Parathyroid adenoma (tissue), 2 donors: ENCODE results near the gene TOR1AIP1.
"Not testable (repeated sequence)": the region's sequence is repeated elsewhere in the genome, so short reads cannot be mapped to it uniquely, and the experiment has no call there.

Experiments
- H2AFZ ChIP-seq: fragments of 300-600 bp; sonication (generic); one replicate; pipeline ENCODE4 v1.7.0; 2017; ENCODE audit warnings: antibody characterized with exemption, mild to moderate bottlenecking
- H3K27ac ChIP-seq: fragments of 300-600 bp; sonication (generic); one replicate; pipeline ENCODE4 v1.7.0; 2017
- H3K27me3 ChIP-seq: fragments of 300-600 bp; sonication (generic); one replicate; pipeline ENCODE4 v1.7.0; 2017; ENCODE audit warnings: low read length; ENCODE audit not compliant: control insufficient read depth, insufficient read depth
- H3K36me3 ChIP-seq: fragments of 300-600 bp; sonication (generic); one replicate; pipeline ENCODE4 v1.7.0; 2017; ENCODE audit warnings: low read length; ENCODE audit not compliant: control insufficient read depth, insufficient read depth
- H3K4me1 ChIP-seq: fragments of 300-600 bp; sonication (generic); one replicate; pipeline ENCODE4 v1.7.0; 2017; ENCODE audit warnings: control low read depth
- H3K4me2 ChIP-seq: fragments of 300-600 bp; sonication (generic); one replicate; pipeline ENCODE4 v1.7.0; 2017; ENCODE audit warnings: low read length
- H3K4me3 ChIP-seq: fragments of 300-600 bp; sonication (generic); one replicate; pipeline ENCODE4 v1.7.0; 2017; ENCODE audit warnings: low read depth, low read length
- H3K79me2 ChIP-seq: fragments of 300-600 bp; sonication (generic); one replicate; pipeline ENCODE4 v1.7.0; 2017; ENCODE audit warnings: control low read depth
- H3K9ac ChIP-seq: fragments of 300-600 bp; sonication (generic); one replicate; pipeline ENCODE4 v1.7.0; 2017; ENCODE audit warnings: mild to moderate bottlenecking
- H3K9me3 ChIP-seq: fragments of 300-600 bp; sonication (generic); one replicate; pipeline ENCODE4 v1.7.0; 2017; ENCODE audit warnings: low read length; ENCODE audit not compliant: control insufficient read depth
- TF ChIP-seq, protein P1 (sequence below): fragments of 300-600 bp; sonication (generic); IDR thresholded peaks from one replicate; pipeline ENCODE4 v1.7.0; 2017; ENCODE audit warnings: antibody characterized with exemption, mild to moderate bottlenecking
- donor health status: primary hyperparathyroidism.

Gene TOR1AIP1

DNA sequence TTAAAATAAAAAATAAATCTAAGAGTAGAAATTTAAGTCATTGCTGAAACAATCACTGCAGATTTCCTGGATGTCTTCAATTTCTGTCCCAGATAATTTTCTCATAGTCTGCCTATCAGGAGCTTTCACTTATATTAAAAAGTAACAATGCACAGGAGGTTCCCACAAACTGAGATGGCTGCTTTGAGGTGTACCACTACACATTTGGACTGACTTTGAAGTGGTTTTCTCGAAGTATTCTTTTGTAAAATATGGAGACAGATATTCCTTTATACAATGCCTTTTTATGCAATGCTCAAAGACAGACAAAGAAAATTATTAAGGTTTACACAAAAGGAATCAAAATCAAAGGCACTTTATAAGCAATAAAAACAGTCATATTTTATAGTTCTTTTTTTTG is 29.0 kb upstream of the TOR1AIP1 start:
- Histone ChIP-seq H2AFZ (no peak overlapping the region), H3K9ac (no peak overlapping the region), H3K79me2 (no peaks in the 10 kb centered on the region), H3K4me2 (no peak overlapping the region), H3K9me3 (no peaks in the 10 kb centered on the region), H3K36me3 (no peaks in the 10 kb centered on the region), H3K27ac (no peak overlapping the region), H3K4me1 (no peaks in the 10 kb centered on the region), H3K4me3 (no peak overlapping the region), H3K27me3 (no peaks in the 10 kb centered on the region)
- TF ChIP-seq, protein P1, sequence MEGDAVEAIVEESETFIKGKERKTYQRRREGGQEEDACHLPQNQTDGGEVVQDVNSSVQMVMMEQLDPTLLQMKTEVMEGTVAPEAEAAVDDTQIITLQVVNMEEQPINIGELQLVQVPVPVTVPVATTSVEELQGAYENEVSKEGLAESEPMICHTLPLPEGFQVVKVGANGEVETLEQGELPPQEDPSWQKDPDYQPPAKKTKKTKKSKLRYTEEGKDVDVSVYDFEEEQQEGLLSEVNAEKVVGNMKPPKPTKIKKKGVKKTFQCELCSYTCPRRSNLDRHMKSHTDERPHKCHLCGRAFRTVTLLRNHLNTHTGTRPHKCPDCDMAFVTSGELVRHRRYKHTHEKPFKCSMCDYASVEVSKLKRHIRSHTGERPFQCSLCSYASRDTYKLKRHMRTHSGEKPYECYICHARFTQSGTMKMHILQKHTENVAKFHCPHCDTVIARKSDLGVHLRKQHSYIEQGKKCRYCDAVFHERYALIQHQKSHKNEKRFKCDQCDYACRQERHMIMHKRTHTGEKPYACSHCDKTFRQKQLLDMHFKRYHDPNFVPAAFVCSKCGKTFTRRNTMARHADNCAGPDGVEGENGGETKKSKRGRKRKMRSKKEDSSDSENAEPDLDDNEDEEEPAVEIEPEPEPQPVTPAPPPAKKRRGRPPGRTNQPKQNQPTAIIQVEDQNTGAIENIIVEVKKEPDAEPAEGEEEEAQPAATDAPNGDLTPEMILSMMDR = no peak

DNA sequence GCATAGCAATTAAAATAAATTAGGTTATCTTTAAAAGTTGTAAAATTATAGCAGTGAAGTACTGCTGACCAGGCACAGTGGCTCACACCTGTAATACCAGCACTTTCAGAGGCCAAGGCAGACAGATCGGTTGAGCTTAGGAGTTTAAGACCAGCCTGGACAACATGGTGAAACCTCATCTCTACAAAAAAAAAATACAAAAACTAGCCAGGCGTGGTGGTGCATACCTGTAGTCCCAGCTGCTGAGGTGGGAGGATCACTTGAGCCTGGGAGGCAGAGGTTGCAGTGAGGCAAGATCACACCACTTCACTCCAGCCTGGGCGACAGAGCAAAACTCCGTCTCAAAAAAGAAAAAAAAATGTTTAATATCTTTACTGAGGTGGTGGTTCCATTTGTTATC is 26.3 kb upstream of the TOR1AIP1 start:
- not testable (repeated sequence) for H2AFZ ChIP-seq, H3K4me3 ChIP-seq, H3K36me3 ChIP-seq, H3K79me2 ChIP-seq, H3K4me1 ChIP-seq, H3K27ac ChIP-seq, H3K9ac ChIP-seq, H3K9me3 ChIP-seq, H3K4me2 ChIP-seq, H3K27me3 ChIP-seq

DNA sequence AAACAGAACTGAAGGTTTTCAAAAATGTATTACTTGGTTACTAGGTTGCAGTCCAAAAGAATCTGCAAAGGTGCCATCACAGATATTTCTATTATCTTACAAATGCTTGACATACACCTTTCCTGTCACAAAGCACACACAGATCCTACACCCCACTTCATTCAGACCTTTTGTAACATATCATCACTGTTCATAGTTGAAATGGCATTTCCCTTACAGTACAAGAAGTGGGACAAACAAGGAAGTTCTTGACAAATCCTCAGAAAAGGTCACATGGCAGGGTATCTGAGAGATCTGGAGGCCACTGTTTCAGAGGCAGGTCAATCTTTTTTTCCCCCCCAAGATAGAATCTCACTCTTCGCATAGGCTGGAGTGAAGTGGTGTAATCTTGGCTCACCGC is 25.8 kb upstream of the TOR1AIP1 start:
- H3K4me3 ChIP-seq = no peak overlapping the region
- no peak overlapping the region for H3K9ac ChIP-seq
- H3K4me1 ChIP-seq = no peaks in the 10 kb centered on the region
- H3K9me3 ChIP-seq = no peaks in the 10 kb centered on the region
- no peaks in the 10 kb centered on the region for H3K36me3 ChIP-seq
- H2AFZ ChIP-seq = no peak overlapping the region
- TF ChIP-seq, protein P1 = no peak
- no peaks in the 10 kb centered on the region for H3K27me3 ChIP-seq
- no peak overlapping the region for H3K27ac ChIP-seq
- H3K79me2 ChIP-seq = peaks cover 2% of the 10 kb centered on the region
- no peak overlapping the region for H3K4me2 ChIP-seq

DNA sequence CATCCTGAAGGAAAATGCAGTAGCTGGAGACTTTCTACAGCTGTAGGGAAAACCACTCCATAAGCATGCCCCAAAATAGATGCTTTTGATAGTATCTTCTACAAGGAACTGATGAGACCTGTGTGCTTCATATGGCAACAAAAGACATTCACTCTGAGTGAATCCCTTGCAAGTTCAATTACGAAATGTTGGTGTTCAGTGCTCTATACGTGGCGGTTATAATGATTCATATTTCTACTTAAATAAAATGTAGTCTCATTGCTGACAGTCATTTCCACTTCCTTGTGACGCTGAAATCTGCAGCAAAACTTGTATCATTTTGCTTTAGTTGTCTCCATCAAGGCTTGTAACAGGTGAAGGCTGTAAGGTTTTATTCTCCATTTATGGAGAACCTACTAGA is 25.1 kb upstream of the TOR1AIP1 start:
- no peak overlapping the region for H3K27ac ChIP-seq
- no peaks in the 10 kb centered on the region for H3K36me3 ChIP-seq
- H3K27me3 ChIP-seq = no peaks in the 10 kb centered on the region
- H2AFZ ChIP-seq = no peak overlapping the region
- no peak overlapping the region for H3K4me2 ChIP-seq
- no peaks in the 10 kb centered on the region for H3K9me3 ChIP-seq
- TF ChIP-seq, protein P1 = no peak
- peaks cover 2% of the 10 kb centered on the region for H3K79me2 ChIP-seq
- no peak overlapping the region for H3K4me3 ChIP-seq
- H3K4me1 ChIP-seq = no peaks in the 10 kb centered on the region
- H3K9ac ChIP-seq = no peak overlapping the region

DNA sequence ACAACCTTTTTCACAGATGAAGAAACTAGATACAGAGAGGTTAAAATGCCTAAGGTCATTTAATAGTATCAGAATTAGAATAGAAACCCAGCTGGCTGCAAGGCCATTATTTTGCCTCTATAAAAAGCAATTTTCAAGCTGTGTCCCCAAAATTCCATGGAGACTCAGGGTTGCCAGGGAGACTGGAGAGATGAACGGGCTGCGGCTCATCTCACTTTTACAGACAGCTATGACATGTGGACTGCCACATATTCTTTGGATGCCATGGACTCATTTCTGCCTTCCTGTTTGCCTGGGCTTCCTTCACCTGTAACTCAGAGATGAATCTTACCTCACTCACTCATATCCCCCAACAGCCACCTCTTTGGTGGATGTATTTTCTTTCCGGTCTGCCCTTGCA is 21.4 kb upstream of the TOR1AIP1 start:
- H3K79me2 ChIP-seq = peaks cover 2% of the 10 kb centered on the region
- H3K9me3 ChIP-seq = no peaks in the 10 kb centered on the region
- TF ChIP-seq, protein P1 = no peak
- H3K4me2 ChIP-seq = no peak overlapping the region
- no peaks in the 10 kb centered on the region for H3K36me3 ChIP-seq
- H2AFZ ChIP-seq = no peak overlapping the region
- H3K9ac ChIP-seq = no peak overlapping the region
- no peaks in the 10 kb centered on the region for H3K4me1 ChIP-seq
- no peak overlapping the region for H3K27ac ChIP-seq
- H3K27me3 ChIP-seq = no peaks in the 10 kb centered on the region
- H3K4me3 ChIP-seq = no peak overlapping the region
